Measurements from ENCODE around the gene FILIP1.
"Not testable (repeated sequence)": the region's sequence is repeated elsewhere in the genome, so short reads cannot be mapped to it uniquely, and the experiment has no call there.

DNA sequence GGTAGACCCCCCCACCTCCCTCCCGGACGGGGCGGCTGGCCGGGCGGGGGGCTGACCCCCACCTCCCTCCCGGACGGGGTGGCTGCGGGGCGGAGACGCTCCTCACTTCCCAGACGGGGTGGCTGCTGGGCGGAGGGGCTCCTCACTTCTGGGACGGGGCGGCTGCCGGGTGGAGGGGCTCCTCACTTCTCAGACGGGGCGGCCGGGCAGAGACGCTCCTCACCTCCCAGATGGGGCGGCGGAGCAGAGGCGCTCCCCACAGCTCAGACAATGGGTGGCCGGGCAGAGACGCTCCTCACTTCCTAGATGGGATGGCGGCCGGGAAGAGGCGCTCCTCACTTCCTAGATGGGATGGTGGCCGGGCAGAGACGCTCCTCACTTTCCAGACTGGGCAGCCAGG lies 51.7 kb downstream of the FILIP1 start:
- not testable (repeated sequence) for TF ChIP-seq EZH2 (IDR thresholded peaks at IDR 0.05; ENCODE audit: borderline replicate concordance, low read depth, low read length, severe bottlenecking)
- TF ChIP-seq, protein P1, sequence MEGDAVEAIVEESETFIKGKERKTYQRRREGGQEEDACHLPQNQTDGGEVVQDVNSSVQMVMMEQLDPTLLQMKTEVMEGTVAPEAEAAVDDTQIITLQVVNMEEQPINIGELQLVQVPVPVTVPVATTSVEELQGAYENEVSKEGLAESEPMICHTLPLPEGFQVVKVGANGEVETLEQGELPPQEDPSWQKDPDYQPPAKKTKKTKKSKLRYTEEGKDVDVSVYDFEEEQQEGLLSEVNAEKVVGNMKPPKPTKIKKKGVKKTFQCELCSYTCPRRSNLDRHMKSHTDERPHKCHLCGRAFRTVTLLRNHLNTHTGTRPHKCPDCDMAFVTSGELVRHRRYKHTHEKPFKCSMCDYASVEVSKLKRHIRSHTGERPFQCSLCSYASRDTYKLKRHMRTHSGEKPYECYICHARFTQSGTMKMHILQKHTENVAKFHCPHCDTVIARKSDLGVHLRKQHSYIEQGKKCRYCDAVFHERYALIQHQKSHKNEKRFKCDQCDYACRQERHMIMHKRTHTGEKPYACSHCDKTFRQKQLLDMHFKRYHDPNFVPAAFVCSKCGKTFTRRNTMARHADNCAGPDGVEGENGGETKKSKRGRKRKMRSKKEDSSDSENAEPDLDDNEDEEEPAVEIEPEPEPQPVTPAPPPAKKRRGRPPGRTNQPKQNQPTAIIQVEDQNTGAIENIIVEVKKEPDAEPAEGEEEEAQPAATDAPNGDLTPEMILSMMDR (IDR thresholded peaks at IDR 0.05; ENCODE audit: borderline replicate concordance, extremely low read depth, low read length, poor library complexity, severe bottlenecking): not testable (repeated sequence)

Data from DND-41 (cell line).